NCI-H446 treated with DMSO at 0.1 percent for 48 hours (cell line): ENCODE data around the gene RPS15A.
"Not testable (repeated sequence)": the region's sequence is repeated elsewhere in the genome, so short reads cannot be mapped to it uniquely, and the experiment has no call there.

Experiments used
- DNase-seq: peaks from one replicate; lab custom pipeline; 2025; lab: John Stamatoyannopoulos, UW

RPS15A gene

GRCh38 chr16:18742870-18743269 lies 47.3 kb downstream of the RPS15A start:
- not testable (repeated sequence) for DNase-seq

- DNase-seq: not testable (repeated sequence)
These were observed 50.1 kb downstream of the RPS15A start for GRCh38 chr16:18740027-18740426.

- not testable (repeated sequence) for DNase-seq
These were observed 51.4 kb downstream of the RPS15A start for GRCh38 chr16:18738768-18739167.

- DNase-seq: not testable (repeated sequence)
These were observed 55.9 kb downstream of the RPS15A start for GRCh38 chr16:18734279-18734678.
